Neutrophil (primary cell): ENCODE results near the gene DPF3.

Source experiments
- H3K27ac ChIP-seq: fragments of 200-600 bp; sonication (generic); 2 replicates; pipeline ENCODE4 v1.5.1; 2016; ENCODE audit warnings: mild to moderate bottlenecking, moderate library complexity
- H3K27me3 ChIP-seq: fragments of 200-600 bp; sonication (generic); 2 replicates; pipeline ENCODE4 v1.6.0; 2016; ENCODE audit warnings: mild to moderate bottlenecking
- H3K36me3 ChIP-seq: fragments of 200-600 bp; sonication (generic); 2 replicates; pipeline ENCODE4 v1.5.1; 2017
- H3K4me1 ChIP-seq, 2 experiments: fragments of 200-600 bp in 1 of 2; sonication (generic) in 1 of 2; 1 replicate in 1 of 2; 2 replicates in 1 of 2; pipeline versions ENCODE4 v1.5.1 to v1.6.1; 2013 to 2016; ENCODE audit warnings: low read depth in 1 of 2, low read length in 1 of 2, mild to moderate bottlenecking in 1 of 2, moderate library complexity in 1 of 2; ENCODE audit not compliant: control insufficient read depth in 1 of 2, insufficient read depth in 1 of 2
- H3K4me3 ChIP-seq, 2 experiments: fragments of 200-600 bp in 1 of 2; sonication (generic) in 1 of 2; 1 replicate in 1 of 2; 2 replicates in 1 of 2; pipeline ENCODE4 v1.5.1; 2013 to 2016; ENCODE audit warnings: low read depth in 1 of 2, low read length in 1 of 2, mild to moderate bottlenecking in 1 of 2, moderate library complexity in 1 of 2
- H3K9me3 ChIP-seq: fragments of 200-600 bp; sonication (generic); 2 replicates; pipeline ENCODE4 v1.5.1; 2016
- TF ChIP-seq, protein P1 (sequence below): fragments of 200-600 bp; sonication (generic); IDR thresholded peaks from 2 replicates; pipeline ENCODE4 v1.5.1; 2016; ENCODE audit warnings: antibody characterized with exemption

DPF3 gene

GRCh38 chr14:72621387-72622065 lies 272.4 kb downstream of the DPF3 start:
- H3K36me3 ChIP-seq = no peaks in the 10 kb centered on the region

GRCh38 chr14:72619881-72620280 lies 274.0 kb downstream of the DPF3 start:
- Histone ChIP-seq H3K27me3 (peaks cover 6% of the 10 kb centered on the region), H3K4me3 (no peak overlapping the region), H3K36me3 (no peaks in the 10 kb centered on the region), H3K27ac (no peak overlapping the region), H3K9me3 (no peaks in the 10 kb centered on the region), H3K4me1 (no peaks in the 10 kb centered on the region)
- TF ChIP-seq, protein P1, sequence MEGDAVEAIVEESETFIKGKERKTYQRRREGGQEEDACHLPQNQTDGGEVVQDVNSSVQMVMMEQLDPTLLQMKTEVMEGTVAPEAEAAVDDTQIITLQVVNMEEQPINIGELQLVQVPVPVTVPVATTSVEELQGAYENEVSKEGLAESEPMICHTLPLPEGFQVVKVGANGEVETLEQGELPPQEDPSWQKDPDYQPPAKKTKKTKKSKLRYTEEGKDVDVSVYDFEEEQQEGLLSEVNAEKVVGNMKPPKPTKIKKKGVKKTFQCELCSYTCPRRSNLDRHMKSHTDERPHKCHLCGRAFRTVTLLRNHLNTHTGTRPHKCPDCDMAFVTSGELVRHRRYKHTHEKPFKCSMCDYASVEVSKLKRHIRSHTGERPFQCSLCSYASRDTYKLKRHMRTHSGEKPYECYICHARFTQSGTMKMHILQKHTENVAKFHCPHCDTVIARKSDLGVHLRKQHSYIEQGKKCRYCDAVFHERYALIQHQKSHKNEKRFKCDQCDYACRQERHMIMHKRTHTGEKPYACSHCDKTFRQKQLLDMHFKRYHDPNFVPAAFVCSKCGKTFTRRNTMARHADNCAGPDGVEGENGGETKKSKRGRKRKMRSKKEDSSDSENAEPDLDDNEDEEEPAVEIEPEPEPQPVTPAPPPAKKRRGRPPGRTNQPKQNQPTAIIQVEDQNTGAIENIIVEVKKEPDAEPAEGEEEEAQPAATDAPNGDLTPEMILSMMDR = no peak

More at GRCh38 chr14:72621387-72622065, 272.4 kb downstream of the DPF3 start:
- Histone ChIP-seq H3K4me1 (no peaks in the 10 kb centered on the region), H3K27ac (no peak overlapping the region), H3K4me3 (no peak overlapping the region), H3K9me3 (no peaks in the 10 kb centered on the region), H3K27me3 (peaks cover 6% of the 10 kb centered on the region)
- TF ChIP-seq, protein P1 = no peak

- TF ChIP-seq, protein P1 = no peak
- Histone ChIP-seq H3K27me3 (peaks cover 6% of the 10 kb centered on the region), H3K36me3 (no peaks in the 10 kb centered on the region)
Observed at GRCh38 chr14:72619111-72619571, 274.8 kb downstream of the DPF3 start.

DNA sequence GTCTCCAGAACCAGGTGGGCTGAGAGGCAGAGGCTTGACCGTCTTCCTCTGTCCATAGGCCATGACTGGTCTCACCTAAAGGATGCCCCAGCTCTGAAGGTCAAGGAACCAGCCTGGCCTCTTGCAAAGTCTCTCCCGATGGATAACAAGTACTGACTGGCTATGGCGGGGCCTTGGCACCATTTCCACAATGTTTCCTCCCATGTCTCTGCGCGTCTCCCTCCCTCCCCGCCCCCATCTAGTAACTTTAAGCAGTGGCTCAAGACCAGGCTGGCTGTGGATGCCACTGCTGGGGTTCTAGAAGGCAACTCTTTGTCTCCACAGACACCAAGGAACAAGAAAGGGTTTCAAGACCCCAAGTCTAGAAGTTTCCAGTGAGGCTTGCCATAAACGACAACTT lies 275.5 kb downstream of the DPF3 start:
- Histone ChIP-seq H3K9me3 (no peaks in the 10 kb centered on the region), H3K36me3 (no peaks in the 10 kb centered on the region), H3K4me3 (no peak overlapping the region), H3K27me3 (peaks cover 2% of the 10 kb centered on the region), H3K27ac (no peak overlapping the region), H3K4me1 (no peaks in the 10 kb centered on the region)
- TF ChIP-seq, protein P1 = no peak

More at GRCh38 chr14:72619111-72619571, 274.8 kb downstream of the DPF3 start:
- no peaks in the 10 kb centered on the region for H3K9me3 ChIP-seq
- no peak overlapping the region for H3K27ac ChIP-seq
- no peak overlapping the region for H3K4me3 ChIP-seq
- no peaks in the 10 kb centered on the region for H3K4me1 ChIP-seq

DNA sequence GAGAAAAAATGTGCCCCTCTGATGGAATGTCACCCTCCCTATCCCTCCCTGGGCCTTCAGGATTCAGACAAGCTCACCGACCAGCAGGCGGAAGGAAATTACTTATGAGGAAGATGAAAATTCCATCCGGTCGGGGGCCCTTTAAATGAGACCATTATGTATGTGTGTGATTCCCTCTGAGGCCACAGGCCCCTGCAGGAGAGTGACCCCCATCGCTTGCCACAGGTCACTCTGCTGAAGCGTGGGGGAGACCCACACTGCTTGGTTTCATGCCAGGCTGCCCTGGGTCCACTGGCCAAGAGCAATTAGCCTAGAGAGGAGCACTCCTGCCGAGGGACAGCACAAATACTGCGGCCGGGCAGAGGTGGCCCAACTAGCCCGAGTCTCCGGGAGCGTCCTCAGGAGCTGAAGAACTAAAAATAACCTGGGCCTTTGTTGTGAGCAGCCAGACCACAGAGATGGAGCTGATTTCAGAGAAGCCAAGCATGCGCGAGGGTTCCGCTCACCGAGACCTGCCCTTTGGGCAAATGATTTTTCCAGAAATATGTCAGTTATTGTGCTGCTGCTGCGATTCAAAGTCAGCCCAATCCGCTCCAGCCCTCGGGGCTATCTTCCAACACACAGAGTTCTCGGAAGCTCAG lies 276.4 kb downstream of the DPF3 start:
- H3K36me3 ChIP-seq = no peaks in the 10 kb centered on the region
- H3K27me3 ChIP-seq = no peaks in the 10 kb centered on the region
- H3K4me3 ChIP-seq = no peak overlapping the region
- H3K4me1 ChIP-seq = no peaks in the 10 kb centered on the region
- H3K9me3 ChIP-seq = no peaks in the 10 kb centered on the region
- TF ChIP-seq, protein P1 = no peak
- no peak overlapping the region for H3K27ac ChIP-seq
